Prostate gland (tissue), 2 donors: Measurements from ENCODE around the gene BNC2. TPM values are rescaled to one million over a fixed set of nuclear protein-coding genes. Genes with fewer than 3 reads are reported as not detected.

Experiments used
- DNase-seq: peaks from one replicate; pipeline ENCODE4 v3.0.0-alpha.2; 2019; ENCODE audit warnings: low spot score
- H3K27ac ChIP-seq, 2 donors: fragments of 200-600 bp; sonication (generic); 2 replicates each; pipeline ENCODE4 v1.5.1; 2017 to 2019
- H3K27me3 ChIP-seq: fragments of 200-600 bp; sonication (generic); replicated peaks from 2 replicates; pipeline ENCODE4 v1.5.1; 2019; ENCODE audit not compliant: insufficient read depth
- H3K36me3 ChIP-seq, 2 donors: fragments of 200-600 bp; sonication (generic); 1 replicate in 1 of 2; 2 replicates in 1 of 2; pipeline versions ENCODE4 v1.5.1 to v1.8.1; 2017 to 2019
- H3K4me1 ChIP-seq: fragments of 200-600 bp; sonication (generic); replicated peaks from 2 replicates; pipeline ENCODE4 v1.5.1; 2019
- H3K4me3 ChIP-seq, 2 donors: fragments of 200-600 bp; sonication (generic); 2 replicates each; pipeline ENCODE4 v1.5.1; 2017 to 2019
- H3K9me3 ChIP-seq: fragments of 200-600 bp; sonication (generic); 2 replicates; pipeline ENCODE4 v1.5.1; 2017
- CTCF ChIP-seq, 4 experiments: fragments of 200-600 bp in 2 of 4; fragments of 450-650 bp in 2 of 4; sonication (generic) in 2 of 4; IDR thresholded peaks; 1 replicate in 3 of 4; 2 replicates in 1 of 4; pipeline ENCODE4 v1.5.1; 2016 to 2019; ENCODE audit warnings: antibody characterized with exemption in 4 of 4, mild to moderate bottlenecking in 2 of 4, moderate library complexity in 2 of 4
- POLR2A ChIP-seq: fragments of 450-650 bp; IDR thresholded peaks from one replicate; pipeline ENCODE4 v1.6.1; 2016; ENCODE audit warnings: antibody characterized with exemption, mild to moderate bottlenecking
- POLR2AphosphoS5 ChIP-seq: sonication (generic); formaldehyde crosslinking; IDR thresholded peaks from one replicate; pipeline ENCODE4 v1.6.1; 2017; ENCODE audit warnings: antibody characterized with exemption
- WGBS: methylation state at CpG from one replicate; pipeline ENCODE4 v1.1.5; 2018; 5-methylcytosine and 5-hydroxymethylcytosine counted together
- intact Hi-C: fragments of 100-400 bp; cut with DNase I; formaldehyde crosslinking; loops from one replicate; pipeline ENCODE4 v1.14.2; 2022
- total RNA-seq, 2 donors: library from RNA; depleted of rRNA; stranded (reverse); fragments of >200 nt; gene quantifications; one replicate each; pipeline ENCODE4 v1.1.0, GENCODE V29; 2016

The BNC2 gene
- total RNA-seq, 2 donors from 2014 or later = 4.9 to 37.2 TPM

- TF ChIP-seq POLR2A = no peak
- no peak for TF ChIP-seq POLR2AphosphoS5
- no peak for TF ChIP-seq CTCF (IDR thresholded peaks at IDR 0.05)
- no peaks in the 10 kb centered on the region for H3K4me1 ChIP-seq
- H3K36me3 ChIP-seq = no peaks in the 10 kb centered on the region
- H3K9me3 ChIP-seq = no peaks in the 10 kb centered on the region
- DNase-seq = no peak
- 91% methylated on average over 4 of the region's 4 CpGs for WGBS
- no peak overlapping the region for H3K27ac ChIP-seq
- no peaks in the 10 kb centered on the region for H3K27me3 ChIP-seq
- H3K4me3 ChIP-seq = no peak overlapping the region
- intact Hi-C loops = no loop called here
Measured at GRCh38 chr9:16377311-16377710, 493.2 kb downstream of the BNC2 start.

- no peak for DNase-seq
- 91% methylated on average over 4 of the region's 4 CpGs for WGBS
- Histone ChIP-seq H3K27me3 (no peaks in the 10 kb centered on the region), H3K27ac (no peak overlapping the region), H3K4me3 (no peak overlapping the region), H3K4me1 (no peaks in the 10 kb centered on the region), H3K9me3 (no peaks in the 10 kb centered on the region), H3K36me3 (no peaks in the 10 kb centered on the region)
- intact Hi-C loops = no loop called here
- TF ChIP-seq CTCF (IDR thresholded peaks at IDR 0.05) (no peak), POLR2A (no peak), POLR2AphosphoS5 (no peak)
Measured at GRCh38 chr9:16371306-16371705, 499.2 kb downstream of the BNC2 start.

GRCh38 chr9:16370647-16371046 lies 499.8 kb downstream of the BNC2 start:
- intact Hi-C loops = no loop called here
- WGBS = 97% methylated on average over 13 of the region's 13 CpGs
- Histone ChIP-seq H3K27ac (no peak overlapping the region), H3K4me1 (no peaks in the 10 kb centered on the region), H3K27me3 (no peaks in the 10 kb centered on the region), H3K36me3 (no peaks in the 10 kb centered on the region), H3K9me3 (no peaks in the 10 kb centered on the region), H3K4me3 (no peak overlapping the region)
- TF ChIP-seq POLR2A (no peak), CTCF (IDR thresholded peaks at IDR 0.05) (no peak), POLR2AphosphoS5 (no peak)
- DNase-seq = no peak

- 92% methylated on average over 4 of the region's 4 CpGs for WGBS
- DNase-seq = no peak
- intact Hi-C loops = no loop called here
- TF ChIP-seq CTCF (IDR thresholded peaks at IDR 0.05) (no peak), POLR2AphosphoS5 (no peak), POLR2A (no peak)
- no peaks in the 10 kb centered on the region for H3K9me3 ChIP-seq
- no peaks in the 10 kb centered on the region for H3K36me3 ChIP-seq
- H3K4me1 ChIP-seq = no peaks in the 10 kb centered on the region
- no peak overlapping the region for H3K27ac ChIP-seq
- no peaks in the 10 kb centered on the region for H3K27me3 ChIP-seq
- no peak overlapping the region for H3K4me3 ChIP-seq
Measured at GRCh38 chr9:16369427-16369826, 501.0 kb downstream of the BNC2 start.

- no peaks in the 10 kb centered on the region for H3K4me1 ChIP-seq
- H3K27me3 ChIP-seq = no peaks in the 10 kb centered on the region
- intact Hi-C loops = no loop called here
- 70% methylated on average over 8 of the region's 8 CpGs for WGBS
- no peaks in the 10 kb centered on the region for H3K9me3 ChIP-seq
- TF ChIP-seq POLR2AphosphoS5 (no peak), POLR2A (no peak), CTCF (IDR thresholded peaks at IDR 0.05) (no peak)
- no peak overlapping the region for H3K27ac ChIP-seq
- no peak for DNase-seq
- H3K4me3 ChIP-seq = no peak overlapping the region
- no peaks in the 10 kb centered on the region for H3K36me3 ChIP-seq
Measured at GRCh38 chr9:16368237-16369087, 502.0 kb downstream of the BNC2 start.
